ENCODE results near the gene KCNQ5.

Gene KCNQ5

DNA sequence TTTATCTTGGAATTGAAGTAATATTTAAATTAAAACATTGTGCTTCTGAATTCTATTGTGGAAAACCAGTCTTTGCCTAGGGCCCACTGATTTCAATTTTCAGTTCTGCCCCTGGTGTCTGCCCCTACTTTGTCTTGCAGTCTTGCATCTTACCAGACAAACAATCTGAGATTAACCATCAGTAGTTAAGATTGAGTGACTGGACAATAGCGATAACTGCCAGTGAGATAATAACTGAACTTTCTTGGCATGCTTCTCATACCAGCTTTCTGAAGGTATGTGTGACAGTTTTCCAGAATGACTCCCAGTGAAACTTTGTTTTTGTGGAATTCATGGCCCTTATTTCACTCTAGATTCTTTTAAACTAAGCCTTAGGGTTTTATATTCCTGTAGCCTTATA is 53.5 kb downstream of the KCNQ5 start:
- DNase-seq (ENCODE audit: low read depth), result no peak

DNA sequence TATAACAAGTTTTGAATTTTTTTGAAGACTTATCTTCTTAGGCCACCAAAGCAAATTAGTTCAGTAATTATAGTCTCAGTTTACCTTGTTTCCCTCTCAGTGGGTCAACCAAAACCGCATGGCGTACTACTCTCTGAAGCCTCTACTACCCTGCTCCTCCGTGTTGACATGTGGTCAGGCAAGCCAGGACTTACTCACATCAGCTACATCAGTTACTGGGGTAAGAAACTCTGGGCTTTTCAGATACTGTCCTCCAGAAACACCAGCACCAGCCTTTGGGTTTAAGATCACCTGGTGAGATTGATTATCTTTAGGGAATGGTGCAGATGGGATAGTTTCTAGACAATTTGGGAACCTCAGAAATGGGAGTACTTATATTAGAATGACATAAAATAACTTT is 55.1 kb downstream of the KCNQ5 start:
- DNase-seq (ENCODE audit: low read depth), result no peak

DNA sequence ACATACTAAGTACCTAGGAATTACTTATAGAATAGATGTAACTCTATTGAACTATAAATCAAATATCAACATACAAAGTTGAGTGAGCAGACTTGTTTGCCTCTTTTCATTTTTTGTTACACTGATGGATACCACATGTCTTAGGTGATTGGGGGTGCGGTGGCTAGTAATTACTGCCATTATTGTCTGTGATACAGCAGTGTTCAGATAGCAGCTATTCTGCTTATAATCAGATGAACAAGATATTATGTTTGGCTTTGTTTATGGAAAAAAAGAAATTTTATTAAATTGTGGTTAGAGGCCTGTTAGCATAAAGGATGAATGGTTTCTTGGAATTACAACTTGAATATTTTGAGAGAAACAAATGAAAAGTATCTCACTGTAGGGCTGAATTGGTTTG is 55.9 kb downstream of the KCNQ5 start:
- DNase-seq (ENCODE audit: low read depth), result no peak

DNA sequence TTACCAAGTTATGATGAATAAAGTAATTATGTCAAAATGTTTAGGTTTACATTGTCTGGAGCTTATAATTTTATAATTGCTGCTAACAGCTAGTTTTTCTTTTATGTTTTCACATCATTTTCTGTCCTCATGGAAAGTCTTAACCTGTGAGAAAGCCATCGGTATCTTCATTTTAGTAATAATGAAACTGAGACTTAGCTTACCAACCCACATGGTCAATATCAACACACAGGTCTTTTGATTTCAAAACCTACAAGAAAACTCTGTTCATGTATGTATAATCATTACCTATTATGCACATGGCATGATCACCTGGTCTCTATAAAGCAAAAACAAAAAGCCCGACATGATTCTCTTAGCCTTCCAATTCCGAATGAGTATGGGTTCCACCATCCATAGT is 61.9 kb downstream of the KCNQ5 start:
- DNase-seq (ENCODE audit: low read depth), result no peak

DNA sequence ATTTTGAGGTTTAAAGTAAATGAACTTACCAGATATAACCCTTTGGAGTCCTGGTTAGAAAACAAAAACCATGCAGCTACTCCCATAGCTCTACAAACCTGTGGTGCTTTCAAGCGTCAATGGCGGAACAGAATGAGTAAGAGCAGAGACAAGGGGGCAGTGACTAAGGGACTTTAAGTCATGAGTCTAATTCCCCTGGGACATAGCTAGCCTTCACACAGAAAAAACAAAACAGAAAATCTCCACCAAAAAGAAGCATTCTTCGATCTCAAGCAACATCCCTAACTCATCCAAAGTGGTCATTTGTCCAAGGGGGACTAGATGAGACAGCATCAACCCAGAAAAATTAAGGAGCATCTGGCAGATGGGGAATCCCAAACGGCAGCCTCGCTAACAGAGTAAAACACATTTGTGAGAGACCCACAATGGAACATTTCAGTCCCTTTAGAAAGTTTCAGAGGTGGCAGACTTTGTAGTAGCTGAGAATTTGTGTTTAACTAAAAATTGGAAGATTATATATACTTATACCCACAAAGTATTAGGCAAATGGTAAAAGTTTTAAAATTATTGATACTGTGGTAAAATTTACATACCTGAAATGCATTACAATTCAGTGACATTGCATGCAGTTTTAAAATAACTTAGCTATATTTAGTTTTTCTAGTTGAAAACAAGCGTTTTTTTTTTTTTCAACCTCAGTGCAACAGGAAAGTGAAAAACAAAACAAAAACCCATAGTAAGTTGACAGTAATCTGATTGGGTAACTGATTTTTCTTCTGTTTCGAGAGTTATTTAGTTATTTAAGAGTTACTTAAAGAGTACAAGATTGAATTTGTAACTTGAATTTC is 67.5 kb downstream of the KCNQ5 start:
- no peak for DNase-seq (ENCODE audit: low read depth)

DNA sequence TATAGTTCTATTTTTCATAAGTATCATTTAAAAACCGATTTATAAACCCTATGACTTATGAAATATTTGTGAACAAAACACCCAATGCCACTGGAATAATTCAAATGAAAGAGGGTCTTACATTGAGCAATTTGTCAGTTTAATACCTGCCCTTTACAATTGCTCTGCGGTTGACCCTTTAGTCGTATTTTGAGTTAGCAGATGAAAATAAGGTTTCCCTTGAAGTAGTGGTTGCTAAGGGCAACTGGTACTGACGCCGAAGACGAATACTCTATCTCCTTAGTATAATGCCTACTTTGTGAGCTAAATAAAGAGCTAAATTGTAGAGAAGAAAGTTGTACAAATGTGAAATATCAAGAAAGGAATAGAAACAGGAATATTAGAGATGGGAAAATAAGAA is 69.4 kb downstream of the KCNQ5 start:
- no peak for DNase-seq (ENCODE audit: low read depth)

DNA sequence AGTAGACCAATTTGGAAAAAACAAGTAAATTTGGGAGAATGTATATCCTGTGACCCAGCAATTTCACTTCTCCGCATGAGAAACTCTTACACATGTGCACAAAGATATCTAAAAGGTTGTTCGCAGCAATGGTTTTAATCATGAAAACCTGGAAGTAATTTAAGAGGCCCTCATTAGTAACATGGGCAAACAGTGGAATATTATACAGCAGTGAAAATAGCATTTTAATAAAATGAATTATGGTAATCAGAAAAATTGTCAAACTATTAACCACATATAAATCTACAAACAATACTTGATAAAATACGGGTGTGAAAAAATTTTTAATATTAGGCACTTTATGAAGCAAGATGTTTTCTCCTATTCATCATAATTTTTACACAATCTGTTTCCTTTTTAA is 74.2 kb downstream of the KCNQ5 start:
- DNase-seq (ENCODE audit: low read depth), result no peak

DNA sequence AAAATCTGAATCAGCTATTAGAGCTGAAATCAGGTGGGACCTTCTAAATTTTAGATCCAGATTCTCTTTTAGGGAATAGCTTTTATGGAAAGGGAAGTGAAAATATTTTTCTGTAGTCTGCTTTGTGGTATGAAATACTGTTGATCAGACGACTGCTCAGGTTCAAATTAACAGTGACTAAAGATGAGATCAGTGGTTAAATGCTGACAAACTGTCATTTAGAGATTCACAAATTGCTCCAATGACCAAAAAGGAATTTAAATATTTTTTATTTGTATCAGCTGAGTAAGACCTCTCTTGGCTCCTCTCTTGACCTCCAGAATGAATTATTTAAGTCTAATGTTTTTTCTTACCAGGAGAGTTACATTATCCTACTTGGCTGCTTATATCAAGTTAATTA is 77.3 kb downstream of the KCNQ5 start:
- DNase-seq (ENCODE audit: low read depth), result no peak

DNA sequence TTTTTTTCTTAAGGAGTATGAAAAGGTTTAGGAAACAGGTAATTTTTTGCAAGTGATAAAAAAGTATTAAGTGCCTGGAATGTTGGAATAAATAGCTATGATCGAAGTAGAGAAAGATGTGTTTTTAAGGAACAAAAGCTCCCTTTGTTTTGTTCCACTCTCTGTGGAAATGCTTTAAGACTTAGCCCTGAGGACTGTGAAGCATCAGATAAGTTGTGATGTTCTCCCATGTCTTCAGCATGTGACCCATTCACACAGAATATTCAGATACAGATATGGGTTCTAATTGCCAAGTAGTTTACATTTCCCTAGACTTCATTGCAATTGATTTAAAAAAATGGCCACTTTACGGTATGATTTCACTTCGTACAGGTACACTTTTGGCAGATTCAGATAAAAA is 80.6 kb downstream of the KCNQ5 start:
- no peak for DNase-seq (ENCODE audit: low read depth)

DNA sequence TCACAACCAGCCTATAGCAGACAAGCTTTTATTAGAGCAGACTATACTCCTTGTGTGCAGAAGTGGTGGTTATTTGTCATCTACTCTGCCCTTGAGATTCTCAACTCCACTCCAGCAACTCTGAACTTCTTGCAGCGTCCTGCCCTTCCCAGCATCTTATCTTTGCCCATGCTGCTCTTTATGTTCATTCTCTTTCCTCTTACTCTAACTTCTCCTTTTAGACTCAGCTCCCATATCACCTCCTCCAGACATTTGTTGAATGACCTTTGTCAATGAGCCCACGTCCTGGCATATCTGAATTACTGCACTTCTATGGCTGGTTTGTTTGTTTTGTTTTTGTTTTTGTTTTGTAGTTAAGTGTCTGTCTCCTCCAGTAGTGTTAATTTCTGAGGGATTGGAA is 81.2 kb downstream of the KCNQ5 start:
- DNase-seq (ENCODE audit: low read depth), result no peak

DNA sequence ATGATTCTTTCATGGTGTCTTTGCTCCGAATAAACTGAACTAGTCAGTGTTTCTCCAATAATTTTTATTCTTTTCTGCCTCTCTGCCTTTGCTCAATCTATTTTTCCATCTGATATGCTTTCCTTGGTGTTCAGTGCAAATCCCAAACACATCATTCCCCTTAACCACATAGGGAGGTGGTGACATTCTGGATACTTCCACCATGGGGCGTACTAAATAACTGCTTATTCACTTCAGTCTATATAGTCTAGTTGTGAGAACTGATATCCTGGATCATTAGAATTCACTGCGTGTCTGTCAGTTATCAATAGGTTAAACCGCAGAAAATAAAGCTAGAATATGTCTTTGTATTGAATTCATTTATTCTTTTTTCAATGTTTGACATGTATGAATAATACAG is 83.1 kb downstream of the KCNQ5 start:
- DNase-seq (ENCODE audit: low read depth), result no peak

DNA sequence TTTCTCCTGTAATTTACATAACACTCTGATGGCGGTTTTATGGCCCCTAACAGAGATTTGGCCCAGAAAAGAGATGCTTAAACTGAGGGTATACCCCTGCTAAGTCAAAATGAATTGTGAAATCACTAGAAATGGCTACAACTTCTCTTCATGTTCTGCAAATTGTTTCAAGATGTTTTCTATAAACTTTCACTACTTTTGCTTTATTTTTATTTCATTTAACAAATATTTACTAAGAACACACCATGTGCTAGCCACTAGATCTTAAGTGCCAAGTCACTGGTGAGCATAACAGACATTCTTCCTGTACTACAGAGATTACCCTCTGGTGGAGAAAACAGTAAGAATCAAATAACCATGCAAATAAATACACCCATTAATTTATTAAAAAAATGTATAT is 87.6 kb downstream of the KCNQ5 start:
- DNase-seq (ENCODE audit: low read depth), result no peak

DNA sequence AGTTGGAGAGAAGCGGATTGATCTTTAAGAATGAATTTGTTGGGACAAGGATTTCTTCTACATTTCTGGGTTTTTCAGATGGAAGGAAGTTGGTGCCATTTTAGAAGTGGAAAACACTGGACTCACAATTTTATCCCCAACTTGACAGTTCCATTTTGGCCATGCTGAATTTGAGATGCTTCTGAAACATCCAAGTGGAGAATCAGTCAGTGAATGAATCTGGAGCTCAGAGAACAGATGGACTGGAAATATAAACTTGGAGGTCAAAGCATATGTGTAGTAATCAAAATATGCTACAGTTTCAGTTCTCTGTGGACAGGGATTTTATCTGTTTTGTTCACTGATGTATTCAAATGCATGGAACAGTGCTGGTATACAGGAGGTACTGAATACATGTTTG is 89.9 kb downstream of the KCNQ5 start:
- DNase-seq (ENCODE audit: low read depth), result no peak

DNA sequence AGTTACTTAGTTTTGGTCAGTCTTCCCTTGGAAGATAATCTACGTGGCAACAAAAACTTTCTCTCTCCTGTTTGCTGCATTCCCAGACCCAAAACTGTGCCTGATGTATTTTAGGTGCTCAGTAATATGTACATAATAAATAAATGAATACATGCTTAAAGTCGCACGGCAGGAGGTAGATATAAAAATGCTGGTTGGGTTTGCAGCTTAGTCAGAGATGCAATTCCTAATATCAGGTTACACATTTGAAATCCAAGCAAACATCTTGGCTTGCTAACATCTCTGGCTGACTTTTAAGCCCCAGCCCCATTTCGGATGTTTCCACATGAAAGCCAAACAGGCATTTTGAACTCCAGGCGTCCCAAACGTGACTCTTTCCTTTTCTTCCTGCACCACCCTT is 91.0 kb downstream of the KCNQ5 start:
- peak; percentile 11 for DNase-seq (ENCODE audit: low read depth)

DNA sequence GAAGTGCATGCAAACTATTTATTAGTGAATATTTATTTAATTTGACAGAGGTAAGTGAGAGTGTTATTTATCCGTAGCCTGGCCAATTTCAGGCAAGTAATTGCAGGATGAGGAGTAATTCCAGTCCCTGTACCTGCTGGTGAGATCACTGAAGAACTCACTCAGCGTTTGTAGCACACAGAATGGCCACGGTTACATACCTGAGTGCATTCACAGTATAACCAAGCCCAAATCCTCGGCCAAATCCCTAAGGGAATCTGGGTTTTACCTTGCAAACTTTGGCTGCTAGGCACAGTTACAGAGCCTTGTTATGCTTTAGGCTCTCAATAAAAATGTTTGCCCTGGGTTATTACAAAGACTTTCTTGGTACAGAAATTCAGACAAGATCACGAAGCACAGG is 93.3 kb downstream of the KCNQ5 start:
- DNase-seq (ENCODE audit: low read depth), result no peak

DNA sequence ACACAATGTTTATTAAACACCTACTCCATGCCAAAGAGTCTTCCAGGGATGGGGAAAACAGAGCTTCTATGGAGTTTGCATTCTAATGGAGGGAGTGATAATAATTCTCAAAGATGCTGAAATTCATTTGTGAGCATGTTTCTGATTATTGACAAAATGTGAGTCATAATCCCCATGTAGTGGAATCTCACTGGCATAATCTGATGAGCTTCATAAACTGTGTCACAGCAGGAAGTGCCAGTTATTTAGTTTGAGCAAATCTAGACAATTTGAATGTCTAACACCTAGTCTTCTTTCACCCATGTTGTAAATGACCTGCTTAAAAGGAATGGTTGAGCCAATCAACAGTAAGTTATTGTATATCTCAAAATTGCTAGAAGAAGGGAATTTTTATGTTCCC is 95.1 kb downstream of the KCNQ5 start:
- DNase-seq (ENCODE audit: low read depth), result no peak

DNA sequence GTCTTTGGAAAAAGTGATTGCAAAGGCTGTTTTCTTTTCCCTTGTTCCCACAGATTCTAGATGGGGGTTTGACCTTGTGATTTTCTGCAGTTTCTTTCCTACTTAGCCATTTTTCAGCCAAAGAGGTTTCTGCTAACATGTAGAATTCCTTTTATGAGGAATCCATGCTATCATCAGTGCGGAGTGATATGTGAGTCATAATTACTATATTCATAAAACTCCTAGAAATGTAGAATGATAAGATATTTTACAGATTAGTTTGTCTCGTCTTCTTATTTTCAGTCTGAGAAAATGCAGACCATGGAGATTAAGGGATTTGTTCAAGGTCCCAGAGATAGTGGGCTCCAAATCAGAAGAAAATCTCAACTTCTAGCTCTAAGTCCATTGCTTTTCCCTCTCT is 98.6 kb downstream of the KCNQ5 start:
- DNase-seq (ENCODE audit: low read depth), result peak; percentile 40

DNA sequence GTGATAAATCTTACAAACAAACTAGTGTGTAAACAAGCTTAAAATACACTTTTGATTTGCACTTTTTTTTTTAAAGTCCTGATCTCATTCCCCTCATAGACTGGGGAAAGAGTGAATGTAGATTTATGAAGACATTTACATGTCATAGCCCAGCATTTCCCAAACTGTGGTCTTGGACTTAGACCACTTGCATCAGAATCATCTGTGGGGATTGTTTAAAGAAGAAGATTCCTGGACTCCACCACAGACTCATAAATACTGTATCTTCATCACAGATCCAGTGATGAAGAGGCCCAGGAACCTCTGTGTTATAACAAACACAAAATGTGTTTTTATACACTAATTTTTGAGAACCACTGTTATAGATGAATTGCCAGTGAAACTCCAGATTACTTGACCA is 99.5 kb downstream of the KCNQ5 start:
- DNase-seq (ENCODE audit: low read depth), result no peak

DNA sequence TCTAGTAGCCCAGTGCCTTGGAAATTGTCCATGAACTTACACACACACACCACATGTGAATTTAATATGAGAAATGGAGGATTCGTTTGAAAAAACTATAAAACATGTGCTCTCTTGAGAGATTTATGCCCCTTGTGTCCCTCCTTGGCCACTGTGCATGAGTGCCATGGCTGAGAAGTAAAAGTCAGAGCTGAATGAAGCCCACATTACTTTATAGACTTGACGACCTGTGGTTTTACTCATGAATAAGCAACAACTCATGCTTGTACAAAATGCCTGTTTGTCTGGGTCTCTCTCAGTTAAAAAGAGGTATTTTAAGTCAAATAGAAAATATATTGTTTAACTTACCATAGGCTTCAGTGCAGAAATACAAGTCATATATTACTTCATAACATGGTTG is 102.7 kb downstream of the KCNQ5 start:
- DNase-seq (ENCODE audit: low read depth), result peak; percentile 8

DNA sequence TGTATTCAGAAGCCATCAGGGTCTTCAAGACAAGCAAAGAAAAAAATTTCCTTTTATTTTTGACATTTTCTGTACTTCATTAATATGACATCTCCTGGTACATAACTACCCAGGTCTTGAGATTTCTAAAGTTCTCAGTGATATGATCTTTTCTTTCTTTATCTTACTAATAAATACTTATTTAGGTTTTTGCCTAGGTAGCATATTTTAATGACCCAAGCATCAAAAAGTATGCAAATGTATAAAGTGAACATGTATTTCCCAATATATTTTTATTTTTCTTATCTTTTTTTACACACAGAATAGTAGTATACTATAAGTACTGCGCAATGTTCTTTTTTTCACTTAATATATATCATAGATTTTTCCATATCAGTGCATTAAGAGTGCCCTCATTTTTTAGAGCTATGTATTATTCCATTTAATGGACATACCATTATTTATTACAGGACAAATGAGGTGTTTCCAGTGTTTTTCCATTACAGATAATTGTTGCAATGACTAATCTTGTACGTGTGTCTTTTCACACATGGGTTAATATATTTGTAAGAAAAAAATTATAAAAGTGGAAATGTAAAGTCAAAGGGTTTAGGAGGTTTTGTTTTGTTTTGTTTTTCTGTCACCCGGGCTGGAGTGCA is 107.0 kb downstream of the KCNQ5 start:
- no peak for DNase-seq (ENCODE audit: low read depth)

DNA sequence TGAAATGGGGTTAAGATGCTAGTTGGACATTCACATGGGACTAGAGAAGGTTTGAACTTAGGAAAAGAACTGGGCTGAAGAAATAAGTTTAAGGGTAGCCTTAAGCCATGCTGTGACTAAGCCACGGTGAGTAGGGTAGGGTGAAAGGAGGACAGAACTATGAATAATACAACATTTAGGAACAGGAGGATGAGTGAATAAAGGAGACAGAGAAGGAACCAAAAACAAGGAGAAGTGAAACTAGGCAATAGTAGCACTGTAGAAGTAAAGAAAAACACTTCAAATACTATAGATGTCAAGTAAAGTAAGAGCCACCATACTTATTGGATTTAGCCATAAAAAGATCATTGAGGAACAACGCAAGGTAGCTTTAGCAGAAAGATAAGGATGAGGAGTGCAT is 111.2 kb downstream of the KCNQ5 start:
- DNase-seq (ENCODE audit: low read depth), result no peak

DNA sequence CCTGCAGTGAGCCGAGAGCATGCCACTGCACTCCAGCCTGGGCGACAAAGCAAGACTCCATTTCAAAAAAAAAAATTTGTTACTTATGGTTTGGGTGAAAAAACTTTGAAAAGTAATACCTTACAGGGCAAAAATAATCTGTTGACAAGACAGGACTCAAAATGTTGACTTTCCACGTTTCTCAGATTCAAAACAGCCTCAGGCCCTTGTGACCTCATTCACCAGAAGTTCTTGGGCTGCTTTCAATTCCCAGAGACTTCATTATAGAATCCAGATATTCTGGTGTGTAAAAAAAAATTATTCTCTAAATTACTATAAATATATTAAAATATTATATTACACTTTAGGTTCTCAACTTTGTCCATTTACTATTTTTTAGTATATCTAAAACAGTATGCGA is 116.2 kb downstream of the KCNQ5 start:
- no peak for DNase-seq (ENCODE audit: low read depth)

DNA sequence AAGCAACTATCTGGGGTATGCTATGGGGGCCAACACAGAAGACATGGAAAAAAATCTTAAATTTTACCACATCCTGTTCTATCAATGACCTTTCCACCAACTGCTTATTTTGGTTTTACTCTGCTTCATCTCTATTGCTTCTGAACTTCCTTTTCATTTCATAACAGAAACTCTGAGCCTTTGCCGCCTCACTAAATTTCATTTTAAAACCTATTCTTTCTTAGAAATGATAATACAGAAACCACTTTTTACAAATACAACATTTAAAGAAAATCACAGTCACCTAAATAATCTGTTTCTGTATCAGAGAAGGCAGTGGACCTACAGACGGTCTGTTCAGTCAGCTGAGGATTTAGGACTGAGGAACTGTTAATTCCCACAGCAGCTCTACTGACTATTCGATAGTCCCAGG is 117.5 kb downstream of the KCNQ5 start:
- no peak for DNase-seq (ENCODE audit: low read depth)

DNA sequence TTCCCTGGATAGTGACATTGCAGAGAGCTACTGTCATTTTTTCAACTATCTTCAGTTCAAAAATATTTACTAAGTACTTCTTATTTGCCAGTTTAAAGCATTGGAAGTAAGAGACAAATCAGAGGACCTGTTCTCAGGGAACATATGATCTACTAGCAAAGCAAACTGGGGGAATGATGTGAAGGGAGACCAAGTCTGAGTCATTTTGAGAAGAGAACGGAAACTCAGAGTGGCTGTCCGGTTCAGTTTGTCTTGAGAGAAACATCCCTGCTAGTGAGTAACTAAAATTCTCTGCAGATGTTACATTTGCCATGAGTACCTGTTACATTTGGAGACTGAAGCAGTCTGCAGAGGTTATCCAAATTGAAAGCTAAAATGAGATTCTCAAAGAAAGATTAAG is 118.3 kb downstream of the KCNQ5 start:
- DNase-seq (ENCODE audit: low read depth), result peak; percentile 4
